Measurements from ENCODE around the gene MAP3K13. TPM values are rescaled to one million over a fixed set of nuclear protein-coding genes. Genes with fewer than 3 reads are reported as not detected.
"Not testable (repeated sequence)": the region's sequence is repeated elsewhere in the genome, so short reads cannot be mapped to it uniquely, and the experiment has no call there.

The MAP3K13 gene
- total RNA-seq, 3 donors from 2014 or later (not counting 1 experiment from before 2014, with no cell fraction given), result 3.3 to 11.8 (median 9.8) TPM

GRCh38 chr3:185411133-185411532, 48.2 kb downstream of the MAP3K13 start:
- Mint-ChIP-seq H3K27ac (no peak overlapping the region), H3K4me3 (no peak overlapping the region), H3K9me3 (no peaks in the 10 kb centered on the region), H3K27me3 (ENCODE audit: low read depth in 2 of 2) (peaks cover 5 to 7% of the 10 kb centered on the region in 2 donors), H3K4me1 (no peaks in the 10 kb centered on the region), H3K36me3 (no peaks in the 10 kb centered on the region)
- H3K36me3 ChIP-seq (ENCODE audit: control insufficient read depth, insufficient read depth, low read length), result no peaks in the 10 kb centered on the region
- intact Hi-C loops (cut with micrococcal nuclease), result no loop called here
- TF ChIP-seq CTCF (IDR thresholded peaks at IDR 0.05), result no peak
- DNase-seq (no peak), ATAC-seq (no peak)
- H3K27me3 ChIP-seq (ENCODE audit: control insufficient read depth, insufficient read depth, low read length), result peaks cover 2% of the 10 kb centered on the region
- H3K4me3 ChIP-seq (ENCODE audit: low read length), result no peak overlapping the region
- H3K9me3 ChIP-seq (ENCODE audit: control insufficient read depth, insufficient read depth, low read length), result no peaks in the 10 kb centered on the region
- H3K27ac ChIP-seq (ENCODE audit: low read length), result no peak overlapping the region
- H3K4me1 ChIP-seq (ENCODE audit: control insufficient read depth, insufficient read depth, low read length), result no peaks in the 10 kb centered on the region
- 90% methylated on average over 1 of the region's 1 CpG for WGBS (ENCODE audit: insufficient coverage)

- DNase-seq (no peak), ATAC-seq (no peak)
- H3K4me1 Mint-ChIP-seq, result no peaks in the 10 kb centered on the region
- H3K36me3 ChIP-seq (ENCODE audit: control insufficient read depth, insufficient read depth, low read length), result no peaks in the 10 kb centered on the region
- no peak for TF ChIP-seq CTCF (IDR thresholded peaks at IDR 0.05)
- peaks cover 4 to 14% of the 10 kb centered on the region in 2 donors for H3K27me3 Mint-ChIP-seq (ENCODE audit: low read depth in 2 of 2)
- H3K4me1 ChIP-seq (ENCODE audit: control insufficient read depth, insufficient read depth, low read length), result no peaks in the 10 kb centered on the region
- no peaks in the 10 kb centered on the region for H3K36me3 Mint-ChIP-seq
- no peaks in the 10 kb centered on the region for H3K9me3 ChIP-seq (ENCODE audit: control insufficient read depth, insufficient read depth, low read length)
- H3K27ac Mint-ChIP-seq, result no peak overlapping the region
- no peak overlapping the region for H3K27ac ChIP-seq (ENCODE audit: low read length)
- H3K4me3 Mint-ChIP-seq, result no peak overlapping the region
- intact Hi-C loops (cut with micrococcal nuclease), result no loop called here
- no peaks in the 10 kb centered on the region for H3K9me3 Mint-ChIP-seq
- WGBS (ENCODE audit: insufficient coverage), result 95% methylated on average over 2 of the region's 2 CpGs
- H3K4me3 ChIP-seq (ENCODE audit: low read length), result no peak overlapping the region
- no peaks in the 10 kb centered on the region for H3K27me3 ChIP-seq (ENCODE audit: control insufficient read depth, insufficient read depth, low read length)
These were observed 53.6 kb downstream of the MAP3K13 start for GRCh38 chr3:185416513-185416912.

GRCh38 chr3:185418561-185418977, 55.6 kb downstream of the MAP3K13 start:
- not testable (repeated sequence) for H3K4me3 Mint-ChIP-seq

GRCh38 chr3:185420762-185421161, 57.8 kb downstream of the MAP3K13 start:
- whole genome bisulfite sequencing (ENCODE audit: insufficient coverage), result 61% methylated on average over 3 of the region's 5 CpGs
- H3K4me3 Mint-ChIP-seq, result no peak overlapping the region
- no peak overlapping the region for H3K27ac ChIP-seq (ENCODE audit: low read length)

More at GRCh38 chr3:185418561-185418977, 55.6 kb downstream of the MAP3K13 start:
- H3K27ac Mint-ChIP-seq; H3K36me3 Mint-ChIP-seq; H3K36me3 ChIP-seq (ENCODE audit: control insufficient read depth, insufficient read depth, low read length); H3K27me3 ChIP-seq (ENCODE audit: control insufficient read depth, insufficient read depth, low read length); ATAC-seq; DNase-seq; H3K9me3 ChIP-seq (ENCODE audit: control insufficient read depth, insufficient read depth, low read length); H3K27ac ChIP-seq (ENCODE audit: low read length); H3K4me3 ChIP-seq (ENCODE audit: low read length); H3K4me1 Mint-ChIP-seq; intact Hi-C loops (cut with micrococcal nuclease); H3K4me1 ChIP-seq (ENCODE audit: control insufficient read depth, insufficient read depth, low read length); H3K9me3 Mint-ChIP-seq: not testable (repeated sequence)
- peaks cover 3 to 14% of the 10 kb centered on the region in 2 donors for H3K27me3 Mint-ChIP-seq (ENCODE audit: low read depth in 2 of 2)
- WGBS (ENCODE audit: insufficient coverage), result 95% methylated on average over 10 of the region's 11 CpGs

More at GRCh38 chr3:185420762-185421161, 57.8 kb downstream of the MAP3K13 start:
- DNase-seq (no peak), ATAC-seq (no peak)
- H3K4me1 ChIP-seq (ENCODE audit: control insufficient read depth, insufficient read depth, low read length), result no peaks in the 10 kb centered on the region
- no peaks in the 10 kb centered on the region for H3K9me3 ChIP-seq (ENCODE audit: control insufficient read depth, insufficient read depth, low read length)
- intact Hi-C loops (cut with micrococcal nuclease), result no loop called here
- Mint-ChIP-seq H3K9me3 (no peaks in the 10 kb centered on the region), H3K27me3 (ENCODE audit: low read depth in 2 of 2) (peaks cover 3 to 14% of the 10 kb centered on the region in 2 donors), H3K27ac (no peak overlapping the region), H3K4me1 (no peaks in the 10 kb centered on the region), H3K36me3 (no peaks in the 10 kb centered on the region)
- no peaks in the 10 kb centered on the region for H3K36me3 ChIP-seq (ENCODE audit: control insufficient read depth, insufficient read depth, low read length)
- no peak for TF ChIP-seq CTCF (IDR thresholded peaks at IDR 0.05)
- H3K4me3 ChIP-seq (ENCODE audit: low read length), result no peak overlapping the region
- H3K27me3 ChIP-seq (ENCODE audit: control insufficient read depth, insufficient read depth, low read length), result no peaks in the 10 kb centered on the region
